ENCODE measurements around the gene ITGB5. TPM values are rescaled to one million over a fixed set of nuclear protein-coding genes. Genes with fewer than 3 reads are reported as not detected.

Gene ITGB5
- total and polyA plus RNA-seq, 4 experiments from 2014 or later = 0.94 to 5.4 (median 3.4) TPM; not detected in 1

DNA sequence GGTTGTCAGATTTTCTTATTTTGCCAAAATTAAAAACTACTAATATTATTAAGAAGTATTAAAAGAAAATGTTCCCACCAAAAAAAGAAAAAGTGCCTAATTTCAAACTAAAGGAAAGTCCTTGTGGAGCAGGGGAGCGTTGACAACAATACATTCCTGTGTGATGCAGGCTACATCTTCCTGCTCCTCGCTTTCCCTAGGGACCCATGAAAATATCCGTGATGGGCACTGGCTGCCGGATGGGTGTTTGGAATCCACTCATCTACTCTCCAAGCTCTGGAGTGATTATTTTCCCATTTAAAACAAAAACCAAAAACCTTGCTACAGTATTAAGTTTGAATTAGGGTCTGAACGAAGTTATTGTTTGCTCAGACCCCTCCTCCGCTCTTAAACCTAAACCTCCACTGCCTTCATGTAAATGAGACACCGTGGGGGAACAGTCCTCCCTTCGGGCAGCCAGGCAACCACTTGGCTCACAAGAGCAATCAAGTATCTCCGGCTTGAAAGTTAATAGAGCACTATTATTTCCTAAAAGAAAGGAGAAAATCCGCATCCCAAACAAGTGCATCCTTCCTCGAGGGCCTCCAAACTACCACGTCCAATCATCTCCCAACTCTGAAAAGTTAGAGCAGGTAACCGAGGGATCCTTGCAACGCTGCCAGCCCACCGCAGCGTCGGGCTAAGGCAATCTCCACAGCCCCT is 1.5 kb downstream of the ITGB5 start:
- Mint-ChIP-seq H3K9me3 (no peaks in the 10 kb centered on the region), H3K4me1 (peaks cover 5 to 11% (median 6%) of the 10 kb centered on the region in 4 donors), H3K27ac (no peak overlapping the region), H3K36me3 (no peaks in the 10 kb centered on the region), H3K27me3 (peaks cover 20 to 27% of the 10 kb centered on the region in 2 donors), H3K4me3 (peak overlapping the region; percentile 43 to 86 (median 74))
- CTCF ChIA-PET (ENCODE audit: partially characterized antibody) = no interaction called here
- DNase-seq = no peak
- Histone ChIP-seq H3K27me3 (ENCODE audit: insufficient read depth, low read length) (peaks cover 22% of the 10 kb centered on the region), H3K4me3 (ENCODE audit: low read length in 2 of 2) (no peak overlapping the region), H3K36me3 (ENCODE audit: insufficient read depth, low read length) (no peaks in the 10 kb centered on the region), H3K4me1 (ENCODE audit: insufficient read depth, low read length) (peaks cover 5% of the 10 kb centered on the region), H3K9me3 (ENCODE audit: control insufficient read depth in 1 of 2, low read length in 2 of 2) (no peaks in the 10 kb centered on the region), H3K27ac (ENCODE audit: low read depth, low read length) (no peak overlapping the region)
- intact Hi-C loops (cut with micrococcal nuclease) = no loop called here
- POLR2A ChIA-PET (ENCODE audit: partially characterized antibody) = no interaction called here

GRCh38 chr3:124884474-124885101 is 2.6 kb downstream of the ITGB5 start:
- no peaks in the 10 kb centered on the region for H3K9me3 Mint-ChIP-seq
- H3K4me3 Mint-ChIP-seq = peak overlapping the region in 4 of 8 donors; percentile 36 to 65 (median 50)

GRCh38 chr3:124883766-124884473 is 3.2 kb downstream of the ITGB5 start:
- H3K9me3 ChIP-seq (ENCODE audit: control insufficient read depth in 1 of 2, low read length in 2 of 2) = no peaks in the 10 kb centered on the region
- Mint-ChIP-seq H3K27ac (peak overlapping the region in 1 of 7 donors; percentile 68), H3K4me1 (peaks cover 7 to 14% (median 10%) of the 10 kb centered on the region in 4 donors), H3K9me3 (no peaks in the 10 kb centered on the region), H3K4me3 (peak overlapping the region in 1 of 8 donors; percentile 65), H3K27me3 (peaks cover 18 to 30% of the 10 kb centered on the region in 2 donors), H3K36me3 (no peaks in the 10 kb centered on the region)
- no peak for DNase-seq
- intact Hi-C loops (cut with micrococcal nuclease) = no loop called here
- CTCF ChIA-PET (ENCODE audit: partially characterized antibody) = interaction anchor here (3.0 kb wide), 1 partner anchor 18 kb away, joined by 9 read pairs; no protein-coding TSS in a partner anchor
- peaks cover 5% of the 10 kb centered on the region for H3K4me1 ChIP-seq (ENCODE audit: insufficient read depth, low read length)
- POLR2A ChIA-PET (ENCODE audit: partially characterized antibody) = no interaction called here
- H3K36me3 ChIP-seq (ENCODE audit: insufficient read depth, low read length) = no peaks in the 10 kb centered on the region
- no peak overlapping the region for H3K27ac ChIP-seq (ENCODE audit: low read depth, low read length)
- no peak overlapping the region for H3K4me3 ChIP-seq (ENCODE audit: low read length in 2 of 2)
- peaks cover 20% of the 10 kb centered on the region for H3K27me3 ChIP-seq (ENCODE audit: insufficient read depth, low read length)

More at GRCh38 chr3:124884474-124885101, 2.6 kb downstream of the ITGB5 start:
- Histone ChIP-seq H3K27ac (ENCODE audit: low read depth, low read length) (no peak overlapping the region), H3K27me3 (ENCODE audit: insufficient read depth, low read length) (peaks cover 22% of the 10 kb centered on the region), H3K9me3 (ENCODE audit: control insufficient read depth in 1 of 2, low read length in 2 of 2) (no peaks in the 10 kb centered on the region), H3K4me1 (ENCODE audit: insufficient read depth, low read length) (peaks cover 5% of the 10 kb centered on the region), H3K4me3 (ENCODE audit: low read length in 2 of 2) (no peak overlapping the region), H3K36me3 (ENCODE audit: insufficient read depth, low read length) (no peaks in the 10 kb centered on the region)
- Mint-ChIP-seq H3K27me3 (peaks cover 18 to 27% of the 10 kb centered on the region in 2 donors), H3K4me1 (peaks cover 5 to 11% (median 6%) of the 10 kb centered on the region in 4 donors), H3K27ac (no peak overlapping the region), H3K36me3 (no peaks in the 10 kb centered on the region)
- intact Hi-C loops (cut with micrococcal nuclease) = no loop called here
- no peak for DNase-seq
- CTCF ChIA-PET (ENCODE audit: partially characterized antibody) = interaction anchor here (3.0 kb wide), 1 partner anchor 17 kb away, joined by 9 read pairs; no protein-coding TSS in a partner anchor
- POLR2A ChIA-PET (ENCODE audit: partially characterized antibody) = no interaction called here

DNA sequence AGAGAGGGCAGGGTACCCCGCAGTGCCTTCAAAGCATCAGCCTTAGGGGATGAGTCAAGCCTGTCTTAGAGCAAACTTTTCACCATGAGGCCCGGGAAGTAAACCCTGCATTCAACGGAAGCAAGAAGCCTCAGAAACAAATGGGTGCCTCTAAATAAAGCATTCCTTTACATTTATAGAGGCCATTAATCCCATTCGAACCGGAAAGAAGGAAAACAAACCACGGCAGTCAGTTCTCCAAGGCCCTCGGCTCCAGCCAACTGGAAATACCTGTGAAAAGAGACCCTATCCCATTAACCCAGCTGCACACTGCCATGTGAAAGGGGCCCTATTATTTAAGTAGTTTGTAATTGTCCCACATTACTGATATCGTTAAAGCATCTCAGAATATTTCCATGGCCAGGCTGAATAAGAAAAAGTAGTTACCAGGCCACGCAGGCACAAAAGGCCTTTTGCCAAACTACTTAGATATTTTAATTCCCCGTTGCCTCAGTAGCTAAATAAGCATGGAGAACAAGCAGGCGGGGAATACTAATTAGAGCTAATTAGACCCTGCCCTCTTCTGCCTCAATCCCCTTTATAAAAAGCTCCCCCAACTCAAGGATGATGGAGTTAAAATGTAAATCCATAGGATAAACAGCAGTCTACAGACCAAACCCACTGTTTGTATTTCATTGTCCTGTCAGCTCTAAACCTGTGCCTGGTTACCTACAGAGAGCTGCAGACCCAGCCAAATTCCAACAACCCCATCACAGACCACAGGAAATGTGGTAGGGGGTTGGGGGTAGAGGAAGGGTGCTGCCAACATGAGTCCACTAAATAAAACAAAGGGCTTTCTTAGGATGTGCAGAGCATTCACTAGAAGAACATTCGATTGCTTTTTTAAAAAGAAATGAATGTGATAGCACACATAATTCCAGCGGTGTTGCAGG is 4.1 kb downstream of the ITGB5 start:
- H3K4me1 Mint-ChIP-seq = peaks cover 8 to 15% (median 12%) of the 10 kb centered on the region in 4 donors
- CTCF ChIA-PET (ENCODE audit: partially characterized antibody) = interaction anchor here (3.0 kb wide), 1 partner anchor 19 kb away, joined by 9 read pairs; no protein-coding TSS in a partner anchor
- DNase-seq = no peak
- H3K9me3 Mint-ChIP-seq = no peaks in the 10 kb centered on the region
- intact Hi-C loops (cut with micrococcal nuclease) = no loop called here
- no peak overlapping the region for H3K27ac Mint-ChIP-seq
- H3K4me3 Mint-ChIP-seq = peak overlapping the region in 1 of 8 donors; percentile 64
- Histone ChIP-seq H3K27ac (ENCODE audit: low read depth, low read length) (no peak overlapping the region), H3K36me3 (ENCODE audit: insufficient read depth, low read length) (no peaks in the 10 kb centered on the region), H3K4me3 (ENCODE audit: low read length in 2 of 2) (no peak overlapping the region), H3K4me1 (ENCODE audit: insufficient read depth, low read length) (peaks cover 5% of the 10 kb centered on the region), H3K9me3 (ENCODE audit: control insufficient read depth in 1 of 2, low read length in 2 of 2) (no peaks in the 10 kb centered on the region), H3K27me3 (ENCODE audit: insufficient read depth, low read length) (peaks cover 12% of the 10 kb centered on the region)
- H3K36me3 Mint-ChIP-seq = no peaks in the 10 kb centered on the region
- H3K27me3 Mint-ChIP-seq = peaks cover 13 to 26% of the 10 kb centered on the region in 2 donors
- POLR2A ChIA-PET (ENCODE audit: partially characterized antibody) = no interaction called here

GRCh38 chr3:124881976-124882697 is 5.0 kb downstream of the ITGB5 start:
- peaks cover 12 to 24% of the 10 kb centered on the region in 2 donors for H3K27me3 Mint-ChIP-seq
- no peak overlapping the region for H3K4me3 Mint-ChIP-seq
- H3K36me3 Mint-ChIP-seq = no peaks in the 10 kb centered on the region
- H3K27ac Mint-ChIP-seq = no peak overlapping the region
- peaks cover 6% of the 10 kb centered on the region for H3K27me3 ChIP-seq (ENCODE audit: insufficient read depth, low read length)
- no peak for DNase-seq
- H3K4me1 Mint-ChIP-seq = peaks cover 7 to 15% (median 10%) of the 10 kb centered on the region in 4 donors
- H3K4me3 ChIP-seq (ENCODE audit: low read length in 2 of 2) = no peak overlapping the region
- no peak overlapping the region for H3K27ac ChIP-seq (ENCODE audit: low read depth, low read length)
- POLR2A ChIA-PET (ENCODE audit: partially characterized antibody) = no interaction called here
- H3K36me3 ChIP-seq (ENCODE audit: insufficient read depth, low read length) = no peaks in the 10 kb centered on the region
- H3K9me3 ChIP-seq (ENCODE audit: control insufficient read depth in 1 of 2, low read length in 2 of 2) = no peaks in the 10 kb centered on the region
- intact Hi-C loops (cut with micrococcal nuclease) = no loop called here
- CTCF ChIA-PET (ENCODE audit: partially characterized antibody) = interaction anchor here (3.0 kb wide), 1 partner anchor 20 kb away, joined by 9 read pairs; no protein-coding TSS in a partner anchor
- H3K9me3 Mint-ChIP-seq = no peaks in the 10 kb centered on the region
- H3K4me1 ChIP-seq (ENCODE audit: insufficient read depth, low read length) = no peaks in the 10 kb centered on the region

GRCh38 chr3:124879337-124879680 is 7.9 kb downstream of the ITGB5 start:
- CTCF ChIA-PET (ENCODE audit: partially characterized antibody) = interaction anchor here (1.0 kb wide), 1 partner anchor 22 kb away, joined by 7 read pairs; no protein-coding TSS in a partner anchor
- peaks cover 4 to 10% (median 7%) of the 10 kb centered on the region in 4 donors for H3K4me1 Mint-ChIP-seq
- no peaks in the 10 kb centered on the region for H3K9me3 Mint-ChIP-seq
- Histone ChIP-seq H3K36me3 (ENCODE audit: insufficient read depth, low read length) (no peaks in the 10 kb centered on the region), H3K27me3 (ENCODE audit: insufficient read depth, low read length) (no peaks in the 10 kb centered on the region), H3K4me1 (ENCODE audit: insufficient read depth, low read length) (no peaks in the 10 kb centered on the region), H3K4me3 (ENCODE audit: low read length in 2 of 2) (no peak overlapping the region), H3K27ac (ENCODE audit: low read depth, low read length) (no peak overlapping the region), H3K9me3 (ENCODE audit: control insufficient read depth in 1 of 2, low read length in 2 of 2) (no peaks in the 10 kb centered on the region)
- DNase-seq = no peak
- peaks cover 2 to 12% of the 10 kb centered on the region in 2 donors for H3K27me3 Mint-ChIP-seq
- H3K4me3 Mint-ChIP-seq = no peak overlapping the region
- intact Hi-C loops (cut with micrococcal nuclease) = no loop called here
- no peak overlapping the region for H3K27ac Mint-ChIP-seq
- no peaks in the 10 kb centered on the region for H3K36me3 Mint-ChIP-seq
- POLR2A ChIA-PET (ENCODE audit: partially characterized antibody) = no interaction called here

Data from CD4-positive, alpha-beta memory T cell (primary cell).